SK-N-SH (cell line): ENCODE measurements around the gene SLC6A13.

Experiments
- EZH2phosphoT487 ChIP-seq: fragments of 200-600 bp; sonication (generic); IDR thresholded peaks from 2 replicates; pipeline ENCODE4 v1.6.1; 2017; ENCODE audit warnings: low read depth, mixed run types, mild to moderate bottlenecking, antibody characterized with exemption, moderate library complexity, borderline replicate concordance
- POLR2AphosphoS5 ChIP-seq: IDR thresholded peaks from 2 replicates; pipeline ENCODE4 v1.6.1; 2012; ENCODE audit warnings: low read depth, low read length
- RAD21 ChIP-seq: IDR thresholded peaks from 2 replicates; pipeline ENCODE4 v1.6.1; 2012; ENCODE audit warnings: mild to moderate bottlenecking, low read length
- RXRA ChIP-seq: IDR thresholded peaks from 2 replicates; pipeline ENCODE4 v1.4.0; 2012; ENCODE audit warnings: low read depth, mild to moderate bottlenecking, borderline replicate concordance
- SIN3A ChIP-seq: IDR thresholded peaks from 2 replicates; pipeline ENCODE4 v1.6.1; 2012; ENCODE audit warnings: low read depth, mild to moderate bottlenecking, low read length, moderate library complexity, borderline replicate concordance
- YY1 ChIP-seq: IDR thresholded peaks from 2 replicates; pipeline ENCODE4 v1.4.0; 2012; ENCODE audit warnings: low read depth, mild to moderate bottlenecking
- ZBTB33 ChIP-seq: IDR thresholded peaks from 2 replicates; pipeline ENCODE4 v1.4.0; 2012; ENCODE audit warnings: low read depth, borderline replicate concordance
- TF ChIP-seq, protein P1 (sequence below): IDR thresholded peaks from 2 replicates; pipeline ENCODE4 v1.4.0; 2012; ENCODE audit warnings: low read depth
- TF ChIP-seq, protein P2 (sequence below): fragments of 200-600 bp; sonication (generic); IDR thresholded peaks from 2 replicates; pipeline ENCODE4 v1.6.1; 2017; ENCODE audit warnings: antibody characterized with exemption, mild to moderate bottlenecking, moderate library complexity
- TF ChIP-seq, protein P3 (sequence below): IDR thresholded peaks from 2 replicates; pipeline ENCODE4 v1.6.1; 2012; ENCODE audit warnings: mild to moderate bottlenecking, low read depth, low read length, moderate library complexity

DNA sequence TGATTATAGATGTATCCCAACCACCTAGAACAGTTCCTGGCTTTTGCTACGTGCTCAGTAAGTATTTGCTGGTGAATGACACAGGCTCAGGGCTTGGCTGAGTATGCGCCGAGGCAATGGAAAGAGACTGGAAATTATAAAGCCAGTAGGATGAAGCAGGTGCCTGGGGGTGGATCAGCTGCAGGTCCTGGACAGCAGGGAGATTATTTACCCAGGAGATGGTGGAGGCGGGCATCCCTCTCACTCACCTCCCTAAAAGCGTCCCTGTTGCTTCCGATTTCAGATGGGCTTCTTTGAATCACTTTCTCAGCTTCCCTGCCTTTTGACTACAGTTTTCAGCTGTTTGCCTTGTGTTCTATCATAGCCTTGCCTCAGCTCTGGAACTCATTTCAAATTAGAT is 6.4 kb downstream of the SLC6A13 start:
- TF ChIP-seq, protein P1, sequence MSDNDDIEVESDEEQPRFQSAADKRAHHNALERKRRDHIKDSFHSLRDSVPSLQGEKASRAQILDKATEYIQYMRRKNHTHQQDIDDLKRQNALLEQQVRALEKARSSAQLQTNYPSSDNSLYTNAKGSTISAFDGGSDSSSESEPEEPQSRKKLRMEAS = no peak
- TF ChIP-seq RXRA = no peak
- no peak for TF ChIP-seq YY1
- TF ChIP-seq RAD21 = no peak
- TF ChIP-seq, protein P2, sequence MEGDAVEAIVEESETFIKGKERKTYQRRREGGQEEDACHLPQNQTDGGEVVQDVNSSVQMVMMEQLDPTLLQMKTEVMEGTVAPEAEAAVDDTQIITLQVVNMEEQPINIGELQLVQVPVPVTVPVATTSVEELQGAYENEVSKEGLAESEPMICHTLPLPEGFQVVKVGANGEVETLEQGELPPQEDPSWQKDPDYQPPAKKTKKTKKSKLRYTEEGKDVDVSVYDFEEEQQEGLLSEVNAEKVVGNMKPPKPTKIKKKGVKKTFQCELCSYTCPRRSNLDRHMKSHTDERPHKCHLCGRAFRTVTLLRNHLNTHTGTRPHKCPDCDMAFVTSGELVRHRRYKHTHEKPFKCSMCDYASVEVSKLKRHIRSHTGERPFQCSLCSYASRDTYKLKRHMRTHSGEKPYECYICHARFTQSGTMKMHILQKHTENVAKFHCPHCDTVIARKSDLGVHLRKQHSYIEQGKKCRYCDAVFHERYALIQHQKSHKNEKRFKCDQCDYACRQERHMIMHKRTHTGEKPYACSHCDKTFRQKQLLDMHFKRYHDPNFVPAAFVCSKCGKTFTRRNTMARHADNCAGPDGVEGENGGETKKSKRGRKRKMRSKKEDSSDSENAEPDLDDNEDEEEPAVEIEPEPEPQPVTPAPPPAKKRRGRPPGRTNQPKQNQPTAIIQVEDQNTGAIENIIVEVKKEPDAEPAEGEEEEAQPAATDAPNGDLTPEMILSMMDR = no peak
- TF ChIP-seq EZH2phosphoT487 = no peak
- TF ChIP-seq POLR2AphosphoS5 = no peak
- TF ChIP-seq ZBTB33 = no peak
- TF ChIP-seq SIN3A = no peak
- TF ChIP-seq, protein P3, sequence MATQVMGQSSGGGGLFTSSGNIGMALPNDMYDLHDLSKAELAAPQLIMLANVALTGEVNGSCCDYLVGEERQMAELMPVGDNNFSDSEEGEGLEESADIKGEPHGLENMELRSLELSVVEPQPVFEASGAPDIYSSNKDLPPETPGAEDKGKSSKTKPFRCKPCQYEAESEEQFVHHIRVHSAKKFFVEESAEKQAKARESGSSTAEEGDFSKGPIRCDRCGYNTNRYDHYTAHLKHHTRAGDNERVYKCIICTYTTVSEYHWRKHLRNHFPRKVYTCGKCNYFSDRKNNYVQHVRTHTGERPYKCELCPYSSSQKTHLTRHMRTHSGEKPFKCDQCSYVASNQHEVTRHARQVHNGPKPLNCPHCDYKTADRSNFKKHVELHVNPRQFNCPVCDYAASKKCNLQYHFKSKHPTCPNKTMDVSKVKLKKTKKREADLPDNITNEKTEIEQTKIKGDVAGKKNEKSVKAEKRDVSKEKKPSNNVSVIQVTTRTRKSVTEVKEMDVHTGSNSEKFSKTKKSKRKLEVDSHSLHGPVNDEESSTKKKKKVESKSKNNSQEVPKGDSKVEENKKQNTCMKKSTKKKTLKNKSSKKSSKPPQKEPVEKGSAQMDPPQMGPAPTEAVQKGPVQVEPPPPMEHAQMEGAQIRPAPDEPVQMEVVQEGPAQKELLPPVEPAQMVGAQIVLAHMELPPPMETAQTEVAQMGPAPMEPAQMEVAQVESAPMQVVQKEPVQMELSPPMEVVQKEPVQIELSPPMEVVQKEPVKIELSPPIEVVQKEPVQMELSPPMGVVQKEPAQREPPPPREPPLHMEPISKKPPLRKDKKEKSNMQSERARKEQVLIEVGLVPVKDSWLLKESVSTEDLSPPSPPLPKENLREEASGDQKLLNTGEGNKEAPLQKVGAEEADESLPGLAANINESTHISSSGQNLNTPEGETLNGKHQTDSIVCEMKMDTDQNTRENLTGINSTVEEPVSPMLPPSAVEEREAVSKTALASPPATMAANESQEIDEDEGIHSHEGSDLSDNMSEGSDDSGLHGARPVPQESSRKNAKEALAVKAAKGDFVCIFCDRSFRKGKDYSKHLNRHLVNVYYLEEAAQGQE = no peak
